Measurements from ENCODE around the gene EIF5. TPM values are rescaled to one million over a fixed set of nuclear protein-coding genes. Genes with fewer than 3 reads are reported as not detected.

EIF5 gene
- total RNA-seq, 4 donors from 2014 or later, result 157 to 273 (median 211) TPM

DNA sequence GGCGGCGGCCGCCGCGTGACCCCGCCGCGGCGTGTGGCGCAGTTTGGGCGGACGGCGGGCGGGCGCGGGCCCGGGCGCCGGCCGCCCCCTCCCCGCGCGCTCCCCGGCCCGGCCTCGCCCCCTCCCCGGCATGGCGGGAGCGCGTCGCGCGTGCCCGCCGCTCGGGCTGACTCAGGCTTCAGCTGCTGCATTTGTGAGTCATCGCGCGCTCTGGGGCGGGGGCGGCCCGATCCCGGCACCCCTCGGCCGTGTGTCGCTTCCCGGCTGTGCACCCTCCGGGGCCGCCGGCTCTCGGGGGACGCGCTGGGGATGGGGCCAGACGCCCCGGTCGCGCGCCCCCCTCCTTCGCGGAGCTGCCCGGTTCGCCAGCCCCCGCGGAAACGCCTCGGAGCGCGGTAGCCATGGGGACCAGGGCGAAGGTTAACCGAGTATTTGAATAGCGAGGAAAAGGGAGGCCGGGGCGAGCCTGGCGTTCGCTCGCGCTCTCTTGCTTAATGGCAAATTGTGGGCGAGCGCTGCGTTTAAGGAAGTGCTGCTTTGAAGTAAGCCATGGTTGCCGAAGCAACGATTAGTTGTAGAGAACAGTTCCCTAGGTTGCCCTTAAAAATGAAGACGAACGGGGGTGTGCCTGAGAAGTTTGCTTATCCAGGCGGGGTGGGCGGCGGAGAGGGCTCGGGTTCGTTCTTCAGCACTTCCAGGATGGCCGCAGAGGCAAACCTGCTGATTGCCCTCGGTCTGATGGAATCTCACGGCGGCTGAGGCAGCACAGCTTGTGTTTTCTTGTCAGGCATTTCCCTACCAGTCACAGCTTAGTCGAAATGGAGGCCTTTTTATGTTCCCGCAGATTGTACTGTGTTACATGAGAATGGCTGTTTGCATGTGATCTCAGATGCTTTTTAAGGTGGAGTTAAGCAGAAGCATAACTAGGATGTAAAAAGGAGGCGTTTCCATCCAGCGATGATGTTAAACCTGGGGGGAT lies 896 bp downstream of the EIF5 start:
- Histone ChIP-seq H3K27me3 (no peaks in the 10 kb centered on the region), H3K36me3 (peaks cover 24 to 49% (median 32%) of the 10 kb centered on the region in 3 donors), H3K4me1 (peaks cover 4 to 44% (median 23%) of the 10 kb centered on the region in 3 donors), H3K9me3 (no peaks in the 10 kb centered on the region), H3K4me3 (peak overlapping the region; percentile 89 to 100 (median 96)), H3K27ac (peak overlapping the region; percentile 99 to 100 (median 100))
- peak; percentile 27 for DNase-seq
- 0 to 2% methylated on average over 17 to 28 of the region's 97 CpGs for WGBS, 2 donors
- intact Hi-C loops (cut with DNase I), result loop anchor here (10.0 kb wide), 1 partner anchor 50 kb away; the partner anchor contains the start of gene MARK3
- TF ChIP-seq, protein P1, sequence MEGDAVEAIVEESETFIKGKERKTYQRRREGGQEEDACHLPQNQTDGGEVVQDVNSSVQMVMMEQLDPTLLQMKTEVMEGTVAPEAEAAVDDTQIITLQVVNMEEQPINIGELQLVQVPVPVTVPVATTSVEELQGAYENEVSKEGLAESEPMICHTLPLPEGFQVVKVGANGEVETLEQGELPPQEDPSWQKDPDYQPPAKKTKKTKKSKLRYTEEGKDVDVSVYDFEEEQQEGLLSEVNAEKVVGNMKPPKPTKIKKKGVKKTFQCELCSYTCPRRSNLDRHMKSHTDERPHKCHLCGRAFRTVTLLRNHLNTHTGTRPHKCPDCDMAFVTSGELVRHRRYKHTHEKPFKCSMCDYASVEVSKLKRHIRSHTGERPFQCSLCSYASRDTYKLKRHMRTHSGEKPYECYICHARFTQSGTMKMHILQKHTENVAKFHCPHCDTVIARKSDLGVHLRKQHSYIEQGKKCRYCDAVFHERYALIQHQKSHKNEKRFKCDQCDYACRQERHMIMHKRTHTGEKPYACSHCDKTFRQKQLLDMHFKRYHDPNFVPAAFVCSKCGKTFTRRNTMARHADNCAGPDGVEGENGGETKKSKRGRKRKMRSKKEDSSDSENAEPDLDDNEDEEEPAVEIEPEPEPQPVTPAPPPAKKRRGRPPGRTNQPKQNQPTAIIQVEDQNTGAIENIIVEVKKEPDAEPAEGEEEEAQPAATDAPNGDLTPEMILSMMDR (IDR thresholded peaks at IDR 0.05), result no peak
- peak in 1 of 4 donors; percentile 37 for TF ChIP-seq POLR2A (IDR thresholded peaks at IDR 0.05)

DNA sequence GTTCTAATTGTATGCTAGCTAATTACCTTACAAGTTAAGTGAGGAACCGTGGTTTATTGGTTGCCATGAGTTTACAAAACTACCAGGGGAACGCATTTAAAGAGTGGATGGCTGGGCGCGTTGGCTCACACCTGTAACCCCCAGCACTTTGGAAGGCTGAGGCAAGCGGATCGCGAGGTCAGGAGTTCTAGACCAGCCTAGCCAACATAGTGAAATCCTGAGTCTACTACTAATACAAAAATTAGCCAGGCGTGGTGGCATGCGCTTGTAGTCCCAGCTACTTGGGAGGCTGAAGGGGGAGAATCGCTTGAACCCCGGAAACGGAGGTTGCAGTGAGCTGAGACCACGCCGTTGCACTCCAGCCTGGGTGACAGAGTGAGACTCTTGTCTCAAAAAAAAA lies 2.2 kb downstream of the EIF5 start:
- TF ChIP-seq, protein P1 (IDR thresholded peaks at IDR 0.05), result no peak
- no peak for TF ChIP-seq POLR2A (IDR thresholded peaks at IDR 0.05)
- intact Hi-C loops (cut with DNase I), result loop anchor here (10.0 kb wide), 1 partner anchor 49 kb away; the partner anchor contains the start of gene MARK3
- WGBS, 2 donors, result 94 to 96% methylated on average over 12 to 14 of the region's 14 CpGs
- Histone ChIP-seq H3K4me3 (peak overlapping the region in 2 of 4 donors; percentile 89 to 100), H3K4me1 (peaks cover 4 to 43% (median 23%) of the 10 kb centered on the region in 3 donors), H3K27me3 (no peaks in the 10 kb centered on the region), H3K36me3 (peaks cover 34 to 61% (median 45%) of the 10 kb centered on the region in 3 donors), H3K9me3 (no peaks in the 10 kb centered on the region), H3K27ac (no peak overlapping the region)
- DNase-seq, result no peak

DNA sequence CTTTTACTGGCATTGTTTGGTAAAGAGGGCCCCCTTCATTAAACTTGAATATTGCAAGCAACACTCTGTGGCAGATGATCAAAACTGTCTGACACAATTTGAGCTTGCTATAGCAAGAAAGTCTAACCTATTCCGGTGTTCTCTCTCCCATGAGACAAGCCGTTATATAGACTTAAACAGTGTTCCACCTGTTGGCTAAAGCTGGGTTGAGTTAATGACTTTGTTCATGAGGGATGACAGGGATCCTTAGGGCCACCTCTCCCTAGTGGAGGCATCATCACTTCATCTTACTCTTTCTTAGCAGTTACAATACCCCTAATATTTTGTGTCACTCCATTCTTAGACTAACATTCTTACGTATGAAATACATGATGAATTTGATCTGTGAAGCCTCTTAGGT lies 3.8 kb downstream of the EIF5 start:
- intact Hi-C loops (cut with DNase I), result loop anchor here (10.0 kb wide), 1 partner anchor 47 kb away; the partner anchor contains the start of gene MARK3
- Histone ChIP-seq H3K36me3 (peaks cover 34 to 77% (median 56%) of the 10 kb centered on the region in 3 donors), H3K9me3 (no peaks in the 10 kb centered on the region), H3K27ac (no peak overlapping the region), H3K4me1 (peaks cover 4 to 36% (median 16%) of the 10 kb centered on the region in 3 donors), H3K4me3 (no peak overlapping the region), H3K27me3 (no peaks in the 10 kb centered on the region)
- TF ChIP-seq, protein P1 (IDR thresholded peaks at IDR 0.05), result no peak
- TF ChIP-seq POLR2A (IDR thresholded peaks at IDR 0.05), result no peak
- DNase-seq, result no peak
- 82 to 87% methylated on average over 3 of the region's 3 CpGs for WGBS, 2 donors

DNA sequence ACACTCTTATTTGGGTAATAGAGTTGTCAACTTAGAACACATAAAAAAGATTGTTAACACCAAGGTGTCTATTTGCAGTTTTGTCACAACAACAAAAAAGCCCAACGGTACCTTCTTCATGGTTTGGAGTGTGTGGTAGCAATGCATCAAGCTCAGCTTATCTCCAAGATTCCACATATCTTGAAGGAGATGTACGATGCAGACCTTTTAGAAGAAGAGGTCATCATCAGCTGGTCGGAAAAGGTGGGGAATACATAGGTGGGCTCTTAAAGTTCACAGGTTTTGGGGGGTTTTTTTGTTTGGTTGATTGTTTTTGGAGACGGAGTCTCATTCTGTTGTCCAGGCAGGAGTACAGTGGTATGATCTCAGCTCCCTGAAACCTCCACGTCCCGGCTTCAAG lies 5.5 kb downstream of the EIF5 start:
- H3K4me1 ChIP-seq, result peaks cover 4 to 31% (median 14%) of the 10 kb centered on the region in 3 donors
- no peaks in the 10 kb centered on the region for H3K27me3 ChIP-seq
- TF ChIP-seq POLR2A (IDR thresholded peaks at IDR 0.05), result no peak
- TF ChIP-seq, protein P1 (IDR thresholded peaks at IDR 0.05), result no peak
- no peak for DNase-seq
- no peak overlapping the region for H3K4me3 ChIP-seq
- intact Hi-C loops (cut with DNase I), result loop anchor here (10.0 kb wide), 1 partner anchor 45 kb away; the partner anchor contains the start of gene MARK3
- 82 to 93% methylated on average over 5 to 6 of the region's 6 CpGs for WGBS, 2 donors
- H3K27ac ChIP-seq, result no peak overlapping the region
- peaks cover 47 to 95% (median 68%) of the 10 kb centered on the region in 3 donors for H3K36me3 ChIP-seq
- no peaks in the 10 kb centered on the region for H3K9me3 ChIP-seq

Data from esophagus squamous epithelium (tissue), 5 donors.